K562 (cell line): ENCODE results near the gene LRRC41. TPM values are rescaled to one million over a fixed set of nuclear protein-coding genes. Genes with fewer than 3 reads are reported as not detected.

ENCODE experiments used
- BDP1 ChIP-seq: IDR thresholded peaks from 3 replicates; pipeline ENCODE4 v1.6.1; 2011; ENCODE audit not compliant: insufficient read length, insufficient read depth
- CHD2 ChIP-seq: IDR thresholded peaks from 2 replicates; pipeline ENCODE4 v1.6.1; 2011; ENCODE audit warnings: low read depth, low read length
- EP400 ChIP-seq: fragments of 450-650 bp; IDR thresholded peaks from 2 replicates; pipeline ENCODE4 v1.6.1; 2017; ENCODE audit warnings: antibody characterized with exemption, mild to moderate bottlenecking, moderate library complexity
- EZH2 ChIP-seq: IDR thresholded peaks from 2 replicates; pipeline ENCODE4 v1.6.1; 2012; ENCODE audit warnings: low read depth, mild to moderate bottlenecking, inconsistent platforms, low read length, borderline replicate concordance
- HDAC2 ChIP-seq: fragments of 450-650 bp; IDR thresholded peaks from 2 replicates; pipeline ENCODE4 v1.6.1; 2016; ENCODE audit warnings: mild to moderate bottlenecking
- HEY1 ChIP-seq: fragments of 250-450 bp; sonication (Bioruptor Pico); IDR thresholded peaks from 2 replicates; pipeline ENCODE4 v1.5.0; 2020; ENCODE audit warnings: mild to moderate bottlenecking, moderate library complexity, borderline replicate concordance
- KDM2B ChIP-seq: fragments of 250-450 bp; sonication (Bioruptor Pico); IDR thresholded peaks from 2 replicates; pipeline ENCODE4 v1.8.0; 2021; ENCODE audit warnings: mild to moderate bottlenecking, moderate library complexity
- LARP7 ChIP-seq: fragments of 450-650 bp; IDR thresholded peaks from 2 replicates; pipeline ENCODE4 v1.6.1; 2016
- NR3C1 ChIP-seq: sonication (generic); formaldehyde crosslinking; IDR thresholded peaks from 2 replicates; pipeline ENCODE4 v1.8.1; 2022; ENCODE audit warnings: missing genetic modification reagents
- PPARD ChIP-seq: fragments of 250-450 bp; sonication (Bioruptor Pico); IDR thresholded peaks from 2 replicates; pipeline ENCODE4 v1.8.0; 2022; ENCODE audit warnings: inconsistent platforms, mild to moderate bottlenecking, moderate library complexity
- SMAD4 ChIP-seq: fragments of 250-450 bp; sonication (Bioruptor Pico); conservative IDR thresholded peaks from 2 replicates; pipeline ENCODE4 v1.8.0; 2021; ENCODE audit warnings: inconsistent platforms, mild to moderate bottlenecking, moderate library complexity
- SREBF1 ChIP-seq: fragments of 150-350 bp; IDR thresholded peaks from 2 replicates; pipeline ENCODE4 v1.6.1; 2014; ENCODE audit warnings: antibody characterized with exemption, low read depth, low read length, borderline replicate concordance
- TAF9B ChIP-seq: fragments of 450-650 bp; IDR thresholded peaks from 2 replicates; pipeline ENCODE4 v1.6.1; 2018; ENCODE audit warnings: mild to moderate bottlenecking; ENCODE audit not compliant: partially characterized antibody
- TBL1XR1 ChIP-seq, 2 experiments: IDR thresholded peaks; 2 replicates each; pipeline ENCODE4 v1.6.1; 2012; ENCODE audit warnings: improper control_type of control experiment in 2 of 2, low read length in 2 of 2, mild to moderate bottlenecking in 1 of 2
- TSC22D4 ChIP-seq: fragments of 450-650 bp; IDR thresholded peaks from 2 replicates; pipeline ENCODE4 v1.6.1; 2016; ENCODE audit warnings: missing genetic modification characterization, missing biosample characterization, control low read depth
- ZNF589 ChIP-seq: fragments of 200-800 bp; sonication (Bioruptor generic); IDR thresholded peaks from 2 replicates; pipeline ENCODE4 v1.6.1; 2016; ENCODE audit warnings: low read depth, missing genetic modification characterization, missing compliant biosample characterization
- ZNF830 ChIP-seq: fragments of 250-450 bp; sonication (Bioruptor Pico); IDR thresholded peaks from 2 replicates; pipeline ENCODE4 v1.5.0; 2021; ENCODE audit warnings: mild to moderate bottlenecking
- polyA plus RNA-seq, 8 experiments: library from polyadenylated mRNA; depleted of rRNA in 4 of 8; stranded (reverse) in 5 of 8; unstranded in 3 of 8; fragments of >200 nt; fragmentation: Nextera tagmentation in 2 of 8; fragmentation: Illumina TruSeq in 1 of 8; extraction: Ambion mirVana in 2 of 8; extraction: Trizol in 1 of 8; gene quantifications; 2 replicates each; pipeline versions ENCODE4 v1.2.1 to v1.2.3, GENCODE V29; 2011 to 2014; ENCODE audit warnings: inconsistent platforms in 1 of 8, missing spikeins in 1 of 8
- total RNA-seq, 7 experiments: library from RNA; depleted of rRNA in 6 of 7; stranded (reverse); fragments of >200 nt in 6 of 7; fragmentation: Illumina TruSeq in 2 of 7; extraction: Trizol in 2 of 7; gene quantifications; 2 replicates each; pipeline versions ENCODE4 v1.2.1 to v1.2.3, GENCODE V29; 2011 to 2021; ENCODE audit warnings: low replicate concordance in 1 of 7
- TF ChIP-seq, protein P1 (sequence below): fragments of 250-450 bp; sonication (Bioruptor Pico); IDR thresholded peaks from 2 replicates; pipeline ENCODE4 v1.8.0; 2021; ENCODE audit warnings: moderate library complexity, mild to moderate bottlenecking, inconsistent platforms
- TF ChIP-seq, protein P2 (sequence below): fragments of 250-450 bp; sonication (Bioruptor Pico); IDR thresholded peaks from 2 replicates; pipeline ENCODE4 v1.5.1; 2021; ENCODE audit warnings: mild to moderate bottlenecking
- TF ChIP-seq, protein P3 (sequence below): fragments of 450-650 bp; formaldehyde crosslinking; IDR thresholded peaks from 2 replicates; pipeline ENCODE4 v1.4.0; 2020; ENCODE audit warnings: mild to moderate bottlenecking
- TF ChIP-seq, protein P4 (sequence below): fragments of 450-650 bp; formaldehyde crosslinking; conservative IDR thresholded peaks from 2 replicates; pipeline ENCODE4 v1.4.0; 2022; ENCODE audit warnings: mild to moderate bottlenecking, missing genetic modification characterization

Gene LRRC41
- total and polyA plus RNA-seq, 9 of the 15 experiments (the other 6 are each of a cell fraction or from before 2014, with no cell fraction given), result 10.5 to 64.7 (median 44.2) TPM

DNA sequence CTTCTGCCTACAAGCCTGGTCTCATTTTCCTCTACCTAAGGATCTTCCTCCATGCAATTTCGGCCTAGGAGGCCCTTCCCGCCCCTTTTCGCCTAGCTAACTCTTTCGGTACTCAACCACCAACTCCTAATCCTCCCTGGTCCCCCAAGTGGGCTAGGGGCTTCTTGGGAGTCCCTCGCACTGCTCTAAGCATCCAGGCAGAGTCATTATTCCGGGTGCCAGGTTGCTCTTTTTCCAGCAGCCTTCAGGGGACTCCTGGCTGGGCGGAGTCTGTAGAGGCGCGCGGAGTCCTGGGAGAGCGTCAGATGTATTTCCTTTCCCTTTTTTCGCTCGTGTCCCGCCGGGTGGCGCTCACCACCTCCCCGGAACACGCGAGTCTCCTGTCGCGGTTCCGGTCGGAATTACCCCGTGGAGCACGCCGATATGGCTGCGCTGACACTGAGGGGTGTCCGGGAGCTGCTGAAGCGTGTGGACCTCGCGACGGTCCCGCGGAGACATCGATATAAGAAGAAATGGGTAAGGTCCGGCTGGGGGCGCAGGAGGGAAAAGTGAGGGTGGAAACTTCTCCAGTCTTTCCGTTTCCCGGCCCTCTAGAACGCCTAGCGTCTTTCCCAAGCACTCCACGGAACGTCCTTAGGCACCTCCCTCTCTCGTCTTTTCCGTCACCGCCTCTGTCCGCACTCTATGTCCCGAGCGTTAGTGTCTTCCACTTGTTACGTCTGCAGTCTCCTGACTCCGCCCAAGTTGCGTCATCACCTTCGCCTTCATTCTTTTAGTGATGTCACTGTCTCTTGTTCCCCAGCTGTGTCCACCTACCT, 37.2 kb upstream of the LRRC41 start, which contains the start of gene NSUN4 (continued):
- TF ChIP-seq, protein P1, sequence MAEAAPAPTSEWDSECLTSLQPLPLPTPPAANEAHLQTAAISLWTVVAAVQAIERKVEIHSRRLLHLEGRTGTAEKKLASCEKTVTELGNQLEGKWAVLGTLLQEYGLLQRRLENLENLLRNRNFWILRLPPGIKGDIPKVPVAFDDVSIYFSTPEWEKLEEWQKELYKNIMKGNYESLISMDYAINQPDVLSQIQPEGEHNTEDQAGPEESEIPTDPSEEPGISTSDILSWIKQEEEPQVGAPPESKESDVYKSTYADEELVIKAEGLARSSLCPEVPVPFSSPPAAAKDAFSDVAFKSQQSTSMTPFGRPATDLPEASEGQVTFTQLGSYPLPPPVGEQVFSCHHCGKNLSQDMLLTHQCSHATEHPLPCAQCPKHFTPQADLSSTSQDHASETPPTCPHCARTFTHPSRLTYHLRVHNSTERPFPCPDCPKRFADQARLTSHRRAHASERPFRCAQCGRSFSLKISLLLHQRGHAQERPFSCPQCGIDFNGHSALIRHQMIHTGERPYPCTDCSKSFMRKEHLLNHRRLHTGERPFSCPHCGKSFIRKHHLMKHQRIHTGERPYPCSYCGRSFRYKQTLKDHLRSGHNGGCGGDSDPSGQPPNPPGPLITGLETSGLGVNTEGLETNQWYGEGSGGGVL (CRISPR knock-in tag), result no peak
- TF ChIP-seq CHD2 (no peak; the same call in 1 of the 2 replicates), BDP1 (no peak), PPARD (no peak), KDM2B (peak; percentile 92), EZH2 (no peak), TBL1XR1 (IDR thresholded peaks at IDR 0.05; ENCODE audit: low read length in 2 of 2) (peak in 1 of 2 experiments; percentile 91; a peak in 2 of 4 replicates), HEY1 (CRISPR knock-in tag) (no peak), EP400 (peak; percentile 99), LARP7 (0 out of 2 replicates have a peak, but pooled peaks have one; percentile 10), SMAD4 (peak; percentile 90), NR3C1 (CRISPR knock-in tag) (no peak), ZNF830 (CRISPR knock-in tag) (no peak), ZNF589 (peak; percentile 86; the same call in 1 of the 2 replicates), SREBF1 (peak; percentile 31; the same call in 1 of the 2 replicates), TAF9B (peak; percentile 98), HDAC2 (peak; percentile 97), TSC22D4 (no peak)
- TF ChIP-seq, protein P2, sequence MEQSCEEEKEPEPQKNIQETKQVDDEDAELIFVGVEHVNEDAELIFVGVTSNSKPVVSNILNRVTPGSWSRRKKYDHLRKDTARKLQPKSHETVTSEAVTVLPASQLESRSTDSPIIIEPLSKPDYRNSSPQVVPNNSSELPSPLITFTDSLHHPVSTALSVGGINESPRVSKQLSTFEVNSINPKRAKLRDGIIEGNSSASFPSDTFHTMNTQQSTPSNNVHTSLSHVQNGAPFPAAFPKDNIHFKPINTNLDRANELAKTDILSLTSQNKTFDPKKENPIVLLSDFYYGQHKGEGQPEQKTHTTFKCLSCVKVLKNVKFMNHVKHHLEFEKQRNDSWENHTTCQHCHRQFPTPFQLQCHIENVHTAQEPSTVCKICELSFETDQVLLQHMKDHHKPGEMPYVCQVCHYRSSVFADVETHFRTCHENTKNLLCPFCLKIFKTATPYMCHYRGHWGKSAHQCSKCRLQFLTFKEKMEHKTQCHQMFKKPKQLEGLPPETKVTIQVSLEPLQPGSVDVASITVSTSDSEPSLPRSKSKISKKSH (CRISPR knock-in tag), result no peak
- TF ChIP-seq, protein P3, sequence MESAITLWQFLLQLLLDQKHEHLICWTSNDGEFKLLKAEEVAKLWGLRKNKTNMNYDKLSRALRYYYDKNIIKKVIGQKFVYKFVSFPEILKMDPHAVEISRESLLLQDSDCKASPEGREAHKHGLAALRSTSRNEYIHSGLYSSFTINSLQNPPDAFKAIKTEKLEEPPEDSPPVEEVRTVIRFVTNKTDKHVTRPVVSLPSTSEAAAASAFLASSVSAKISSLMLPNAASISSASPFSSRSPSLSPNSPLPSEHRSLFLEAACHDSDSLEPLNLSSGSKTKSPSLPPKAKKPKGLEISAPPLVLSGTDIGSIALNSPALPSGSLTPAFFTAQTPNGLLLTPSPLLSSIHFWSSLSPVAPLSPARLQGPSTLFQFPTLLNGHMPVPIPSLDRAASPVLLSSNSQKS (CRISPR knock-in tag), result no peak
- TF ChIP-seq, protein P4, sequence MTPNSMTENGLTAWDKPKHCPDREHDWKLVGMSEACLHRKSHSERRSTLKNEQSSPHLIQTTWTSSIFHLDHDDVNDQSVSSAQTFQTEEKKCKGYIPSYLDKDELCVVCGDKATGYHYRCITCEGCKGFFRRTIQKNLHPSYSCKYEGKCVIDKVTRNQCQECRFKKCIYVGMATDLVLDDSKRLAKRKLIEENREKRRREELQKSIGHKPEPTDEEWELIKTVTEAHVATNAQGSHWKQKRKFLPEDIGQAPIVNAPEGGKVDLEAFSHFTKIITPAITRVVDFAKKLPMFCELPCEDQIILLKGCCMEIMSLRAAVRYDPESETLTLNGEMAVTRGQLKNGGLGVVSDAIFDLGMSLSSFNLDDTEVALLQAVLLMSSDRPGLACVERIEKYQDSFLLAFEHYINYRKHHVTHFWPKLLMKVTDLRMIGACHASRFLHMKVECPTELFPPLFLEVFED (CRISPR knock-in tag), result peak; percentile 89
